H9 (cell line): Measurements from ENCODE around the gene TBCC. TPM values are rescaled to one million over a fixed set of nuclear protein-coding genes. Genes with fewer than 3 reads are reported as not detected.

ENCODE experiments used
- DNase-seq: peaks from one replicate; pipeline ENCODE4 v3.0.0-alpha.2; 2017
- H2AFZ ChIP-seq: one replicate; pipeline ENCODE4 v1.6.1; 2013; ENCODE audit warnings: mild to moderate bottlenecking, low read length, control low read depth, moderate library complexity
- H2AK5ac ChIP-seq: 2 replicates; pipeline ENCODE4 v1.6.1; 2013; ENCODE audit warnings: low read length, control low read depth, mixed read lengths; ENCODE audit not compliant: insufficient read length
- H2BK120ac ChIP-seq: one replicate; pipeline ENCODE4 v1.6.1; 2013; ENCODE audit warnings: low read depth, mild to moderate bottlenecking, low read length, control low read depth, inconsistent platforms; ENCODE audit not compliant: poor library complexity, severe bottlenecking
- H2BK12ac ChIP-seq: 2 replicates; pipeline ENCODE4 v1.6.1; 2013; ENCODE audit warnings: low read length, control low read depth, mixed read lengths, low read depth; ENCODE audit not compliant: insufficient read length
- H2BK15ac ChIP-seq: 2 replicates; pipeline ENCODE4 v1.6.1; 2013; ENCODE audit warnings: low read depth, low read length, control low read depth
- H2BK20ac ChIP-seq: one replicate; pipeline ENCODE4 v1.6.1; 2013; ENCODE audit warnings: low read depth, mild to moderate bottlenecking, low read length, control low read depth, inconsistent platforms; ENCODE audit not compliant: poor library complexity, severe bottlenecking
- H2BK5ac ChIP-seq: 2 replicates; pipeline ENCODE4 v1.6.1; 2013; ENCODE audit warnings: low read length, control low read depth, mixed read lengths; ENCODE audit not compliant: insufficient read length
- H3K14ac ChIP-seq: 2 replicates; pipeline ENCODE4 v1.6.1; 2013; ENCODE audit warnings: low read length, control low read depth; ENCODE audit not compliant: insufficient read depth
- H3K18ac ChIP-seq: 2 replicates; pipeline ENCODE4 v1.6.1; 2013; ENCODE audit warnings: low read depth, mild to moderate bottlenecking, mixed read lengths, low read length, control low read depth; ENCODE audit not compliant: insufficient read length
- H3K23ac ChIP-seq: 2 replicates; pipeline ENCODE4 v1.6.1; 2013; ENCODE audit warnings: low read length, control low read depth, mixed read lengths, low read depth; ENCODE audit not compliant: insufficient read length
- H3K23me2 ChIP-seq: 2 replicates; pipeline ENCODE4 v1.6.1; 2013; ENCODE audit warnings: low read depth, mild to moderate bottlenecking, mixed read lengths, low read length, control low read depth; ENCODE audit not compliant: insufficient read length, poor library complexity, severe bottlenecking
- H3K27ac ChIP-seq: 2 replicates; pipeline ENCODE4 v1.5.1; 2013; ENCODE audit warnings: low read length, control low read depth, mixed read lengths, low read depth; ENCODE audit not compliant: insufficient read length
- H3K27me3 ChIP-seq: 2 replicates; pipeline ENCODE4 v1.6.1; 2013; ENCODE audit warnings: low read length, control low read depth, inconsistent platforms; ENCODE audit not compliant: insufficient read depth
- H3K4ac ChIP-seq: 2 replicates; pipeline ENCODE4 v1.6.1; 2013; ENCODE audit warnings: low read depth, mild to moderate bottlenecking, control low read depth, inconsistent platforms, low read length, moderate library complexity
- H3K4me1 ChIP-seq: 2 replicates; pipeline ENCODE4 v1.6.1; 2013; ENCODE audit warnings: low read length, control low read depth, inconsistent platforms; ENCODE audit not compliant: insufficient read depth
- H3K4me2 ChIP-seq: 2 replicates; pipeline ENCODE4 v1.6.1; 2013; ENCODE audit warnings: low read length, control low read depth, mixed read lengths; ENCODE audit not compliant: insufficient read length, insufficient read depth
- H3K56ac ChIP-seq: 2 replicates; pipeline ENCODE4 v1.6.1; 2013; ENCODE audit warnings: low read depth, mild to moderate bottlenecking, mixed read lengths, low read length, control low read depth; ENCODE audit not compliant: insufficient read length
- H3K79me1 ChIP-seq: 2 replicates; pipeline ENCODE4 v1.6.1; 2013; ENCODE audit warnings: low read depth, mild to moderate bottlenecking, moderate library complexity, low read length, control low read depth, inconsistent platforms; ENCODE audit not compliant: insufficient read depth, poor library complexity, severe bottlenecking
- H3K79me2 ChIP-seq: 2 replicates; pipeline ENCODE4 v1.6.1; 2013; ENCODE audit warnings: low read length, control low read depth, inconsistent platforms; ENCODE audit not compliant: insufficient read depth
- H3K9ac ChIP-seq: 2 replicates; pipeline ENCODE4 v1.6.1; 2013; ENCODE audit warnings: low read length, control low read depth, mixed read lengths; ENCODE audit not compliant: insufficient read length; ENCODE audit errors: extremely low read depth
- H3K9me3 ChIP-seq: one replicate; pipeline ENCODE4 v1.6.1; 2013; ENCODE audit warnings: low read depth, low read length, inconsistent platforms; ENCODE audit not compliant: control insufficient read depth
- H3T11ph ChIP-seq: one replicate; pipeline ENCODE4 v1.6.1; 2013; ENCODE audit warnings: mild to moderate bottlenecking, low read length, control low read depth, inconsistent platforms
- H4K20me1 ChIP-seq: one replicate; pipeline ENCODE4 v1.6.1; 2013; ENCODE audit not compliant: control insufficient read depth, insufficient read length, insufficient read depth
- H4K5ac ChIP-seq: 2 replicates; pipeline ENCODE4 v1.6.1; 2013; ENCODE audit warnings: low read depth, mild to moderate bottlenecking, mixed read lengths, low read length, control low read depth; ENCODE audit not compliant: insufficient read length
- H4K8ac ChIP-seq: replicated peaks from 2 replicates; pipeline ENCODE4 v1.6.1; 2013; ENCODE audit warnings: low read length, control low read depth, mixed read lengths, low read depth; ENCODE audit not compliant: insufficient read length
- H4K91ac ChIP-seq: 2 replicates; pipeline ENCODE4 v1.6.1; 2013; ENCODE audit warnings: low read depth, mild to moderate bottlenecking, moderate library complexity, mixed read lengths, low read length, control low read depth; ENCODE audit not compliant: insufficient read length
- H3K27ac Mint-ChIP-seq, 3 experiments: 2 replicates in 2 of 3; 3 replicates in 1 of 3; pipeline ENCODE4 v1.8.0; 2020 to 2021; ENCODE audit warnings: mixed read lengths in 3 of 3, mild to moderate bottlenecking in 1 of 3, moderate library complexity in 1 of 3
- H3K27me3 Mint-ChIP-seq: 2 replicates; pipeline ENCODE4 v1.8.0; 2021; ENCODE audit warnings: low read depth, mild to moderate bottlenecking, moderate library complexity, mixed read lengths
- H3K36me3 Mint-ChIP-seq, 3 experiments: 2 replicates in 2 of 3; 3 replicates in 1 of 3; pipeline ENCODE4 v1.8.0; 2020 to 2021; ENCODE audit warnings: low read depth in 3 of 3, mixed read lengths in 3 of 3; ENCODE audit not compliant: insufficient read depth in 1 of 3
- H3K4me1 Mint-ChIP-seq, 2 experiments: 2 replicates each; pipeline ENCODE4 v1.8.0; 2020; ENCODE audit warnings: mixed read lengths in 2 of 2
- H3K4me3 Mint-ChIP-seq, 2 experiments: 2 replicates in 1 of 2; 3 replicates in 1 of 2; pipeline ENCODE4 v1.8.0; 2020 to 2021; ENCODE audit warnings: mild to moderate bottlenecking in 2 of 2, mixed read lengths in 2 of 2, moderate library complexity in 1 of 2
- H3K9me3 Mint-ChIP-seq, 2 experiments: 2 replicates in 1 of 2; 3 replicates in 1 of 2; pipeline ENCODE4 v1.8.0; 2020; ENCODE audit warnings: mild to moderate bottlenecking in 2 of 2, mixed read lengths in 2 of 2, moderate library complexity in 1 of 2
- CTCF ChIP-seq: fragments of 200-600 bp; sonication (generic); conservative IDR thresholded peaks from 3 replicates; pipeline ENCODE4 v1.8.0; 2021; ENCODE audit warnings: antibody characterized with exemption, mild to moderate bottlenecking
- WGBS: extraction: QIAGEN DNeasy Blood & Tissue Kit; methylation state at CpG from one replicate; pipeline ENCODE4 v1.1.7; 2013; ENCODE audit warnings: missing lambda C conversion rate, low lambda C conversion rate, mixed read lengths; ENCODE audit not compliant: insufficient read length; ENCODE audit errors: extremely low coverage; 5-methylcytosine and 5-hydroxymethylcytosine counted together
- total RNA-seq: library from RNA; stranded (reverse); gene quantifications from 2 replicates; pipeline ENCODE4 v1.2.1, GENCODE V29; 2021

TBCC gene
- total RNA-seq, 1 experiment from 2014 or later = 25.6 TPM

GRCh38 chr6:42708096-42708495 is 37.8 kb downstream of the TBCC start:
- Histone ChIP-seq H4K5ac (no peak overlapping the region), H3K23me2 (no peaks in the 10 kb centered on the region), H3K4me1 (no peaks in the 10 kb centered on the region; the same call in 1 of the 2 replicates), H3T11ph (no peak overlapping the region), H4K91ac (no peak overlapping the region), H2AFZ (no peak overlapping the region), H2BK120ac (no peak overlapping the region), H3K23ac (no peak overlapping the region), H3K4ac (no peak overlapping the region), H3K14ac (no peak overlapping the region), H3K79me2 (no peaks in the 10 kb centered on the region), H3K79me1 (no peaks in the 10 kb centered on the region), H3K9ac (no peak overlapping the region), H2BK20ac (no peak overlapping the region), H3K27ac (no peak overlapping the region), H2BK5ac (no peak overlapping the region), H3K9me3 (no peaks in the 10 kb centered on the region), H4K20me1 (no peaks in the 10 kb centered on the region), H3K56ac (no peak overlapping the region), H3K4me2 (no peak overlapping the region), H2AK5ac (no peak overlapping the region), H3K18ac (no peak overlapping the region), H4K8ac (no peak overlapping the region), H2BK15ac (no peak overlapping the region), H3K27me3 (no peaks in the 10 kb centered on the region), H2BK12ac (no peak overlapping the region)
- Mint-ChIP-seq H3K4me3 (no peak overlapping the region), H3K9me3 (peaks cover 16 to 21% of the 10 kb centered on the region in 2 experiments), H3K27me3 (peaks cover 7% of the 10 kb centered on the region; the same call in 1 of the 2 replicates), H3K27ac (no peak overlapping the region), H3K36me3 (peaks cover 6 to 21% (median 11%) of the 10 kb centered on the region in 3 experiments), H3K4me1 (peaks cover 21 to 29% of the 10 kb centered on the region in 2 experiments)
- no peak for TF ChIP-seq CTCF
- no CpG with 5 or more reads among the region's 11 CpGs for WGBS
- DNase-seq = no peak
